ENCODE results near the gene HK1.
"Not testable (repeated sequence)": the region's sequence is repeated elsewhere in the genome, so short reads cannot be mapped to it uniquely, and the experiment has no call there.

Gene HK1

GRCh38 chr10:69327463-69328379, 49.4 kb downstream of the HK1 start:
- TF ChIP-seq TSHZ2 (CRISPR knock-in tag; IDR thresholded peaks at IDR 0.05) (no peak), ISL1 (CRISPR knock-in tag; IDR thresholded peaks at IDR 0.05) (no peak), TOX (CRISPR knock-in tag; IDR thresholded peaks at IDR 0.05; ENCODE audit: borderline replicate concordance) (no peak), POU6F1 (CRISPR knock-in tag; IDR thresholded peaks at IDR 0.05; ENCODE audit: borderline replicate concordance, low read depth) (no peak), ZFP30 (CRISPR knock-in tag; IDR thresholded peaks at IDR 0.05) (no peak), ARNTL (CRISPR knock-in tag; IDR thresholded peaks at IDR 0.05; ENCODE audit: borderline replicate concordance, low read depth) (no peak), BACH2 (CRISPR knock-in tag; IDR thresholded peaks at IDR 0.05; ENCODE audit: borderline replicate concordance) (no peak), GLIS3 (CRISPR knock-in tag; IDR thresholded peaks at IDR 0.05) (no peak)
- ATAC-seq: no peak

- no peak for ATAC-seq
These were observed 50.1 kb downstream of the HK1 start for GRCh38 chr10:69328380-69328735.

GRCh38 chr10:69328888-69329287, 50.6 kb downstream of the HK1 start:
- ATAC-seq: not testable (repeated sequence)

More at GRCh38 chr10:69328380-69328735, 50.1 kb downstream of the HK1 start:
- TF ChIP-seq ZC3H10 (CRISPR knock-in tag; IDR thresholded peaks at IDR 0.05): no peak
- TF ChIP-seq RARB (CRISPR knock-in tag; IDR thresholded peaks at IDR 0.05): no peak
- no peak for TF ChIP-seq CREB5 (CRISPR knock-in tag; IDR thresholded peaks at IDR 0.05; ENCODE audit: low read depth)
- TF ChIP-seq TSHZ2 (CRISPR knock-in tag; IDR thresholded peaks at IDR 0.05): no peak
- no peak for TF ChIP-seq TOX (CRISPR knock-in tag; IDR thresholded peaks at IDR 0.05; ENCODE audit: borderline replicate concordance)
- no peak for TF ChIP-seq BACH2 (CRISPR knock-in tag; IDR thresholded peaks at IDR 0.05; ENCODE audit: borderline replicate concordance)
- TF ChIP-seq ZNF8 (CRISPR knock-in tag; IDR thresholded peaks at IDR 0.05): no peak
- no peak for TF ChIP-seq GLIS3 (CRISPR knock-in tag; IDR thresholded peaks at IDR 0.05)
- TF ChIP-seq PPARA (CRISPR knock-in tag; IDR thresholded peaks at IDR 0.05; ENCODE audit: borderline replicate concordance): no peak
- no peak for TF ChIP-seq ZFP30 (CRISPR knock-in tag; IDR thresholded peaks at IDR 0.05)
- no peak for TF ChIP-seq PATZ1 (CRISPR knock-in tag; IDR thresholded peaks at IDR 0.05; ENCODE audit: borderline replicate concordance)
- no peak for TF ChIP-seq OSR1 (CRISPR knock-in tag; IDR thresholded peaks at IDR 0.05)
- no peak for TF ChIP-seq ZFP3 (CRISPR knock-in tag; IDR thresholded peaks at IDR 0.05)
- TF ChIP-seq TCF4 (CRISPR knock-in tag; IDR thresholded peaks at IDR 0.05; ENCODE audit: borderline replicate concordance): no peak
- TF ChIP-seq ZNF565 (CRISPR knock-in tag; conservative IDR thresholded peaks at IDR 0.05; ENCODE audit: low read depth): no peak
- TF ChIP-seq SNAI2 (CRISPR knock-in tag; IDR thresholded peaks at IDR 0.05): no peak
- no peak for TF ChIP-seq POU6F1 (CRISPR knock-in tag; IDR thresholded peaks at IDR 0.05; ENCODE audit: borderline replicate concordance, low read depth)
